ENCODE data around the gene SEMA4D.

The SEMA4D gene

DNA sequence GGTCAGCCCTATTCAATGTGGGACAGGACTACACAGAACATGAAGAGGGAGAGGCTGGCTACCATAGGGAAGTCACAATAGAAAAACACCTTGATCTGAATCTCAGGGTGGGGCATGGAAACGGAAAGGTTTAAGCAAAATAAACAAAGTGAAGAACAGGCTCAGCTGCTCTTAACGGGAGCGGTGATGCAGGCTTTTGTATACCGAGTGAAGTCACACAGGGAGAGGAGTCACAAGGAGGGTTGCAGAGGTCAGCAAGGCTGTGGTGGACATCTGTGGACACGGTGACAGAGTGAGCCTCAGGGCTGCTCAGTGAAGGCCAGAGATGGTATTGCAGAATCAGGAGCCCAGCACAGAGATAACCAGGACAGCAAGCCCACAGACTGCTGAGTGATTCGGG is 30.6 kb upstream of the SEMA4D start:
- no peak for DNase-seq

DNA sequence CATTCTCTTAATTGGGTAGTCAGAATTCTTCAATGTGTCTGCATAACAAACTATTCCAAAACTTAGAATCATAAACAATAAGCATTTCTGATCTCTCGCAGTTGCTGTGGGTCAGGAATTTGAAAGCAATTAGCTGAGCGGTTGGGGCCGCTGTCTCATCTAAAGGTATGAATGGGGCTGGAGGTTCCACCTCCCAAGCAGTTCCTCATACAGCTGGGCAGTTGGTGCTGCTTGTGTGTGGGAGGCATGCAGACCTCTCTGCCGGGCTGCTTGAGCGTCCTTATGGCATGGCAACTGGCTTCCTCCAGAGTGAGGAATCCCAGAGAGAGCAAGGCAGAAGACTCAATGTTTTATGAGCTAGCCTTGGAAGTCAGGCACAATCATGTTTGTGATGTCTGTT is 30.2 kb upstream of the SEMA4D start:
- DNase-seq: no peak

DNA sequence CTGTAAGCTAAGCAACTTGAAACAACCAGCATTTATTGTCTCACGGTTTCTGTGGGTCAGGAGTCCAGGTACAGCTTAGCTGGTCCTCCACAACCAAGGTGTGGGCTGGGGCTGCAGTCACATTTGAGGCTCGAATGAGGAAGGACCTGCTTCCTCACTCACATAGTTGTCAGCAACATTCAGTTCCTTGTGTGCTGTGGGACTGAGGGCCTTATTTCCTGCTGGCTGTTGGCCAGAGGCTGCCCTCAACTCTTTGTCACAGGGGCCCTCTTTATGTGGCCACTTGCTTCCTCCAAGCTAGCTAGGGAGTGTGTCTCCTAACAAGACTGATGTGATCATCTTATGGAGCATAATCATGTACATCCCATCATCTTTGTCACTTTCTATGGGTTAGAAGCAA is 29.2 kb upstream of the SEMA4D start:
- DNase-seq: no peak

- no peak for DNase-seq
Observed at GRCh38 chr9:89526667-89527066, 28.8 kb upstream of the SEMA4D start.

DNA sequence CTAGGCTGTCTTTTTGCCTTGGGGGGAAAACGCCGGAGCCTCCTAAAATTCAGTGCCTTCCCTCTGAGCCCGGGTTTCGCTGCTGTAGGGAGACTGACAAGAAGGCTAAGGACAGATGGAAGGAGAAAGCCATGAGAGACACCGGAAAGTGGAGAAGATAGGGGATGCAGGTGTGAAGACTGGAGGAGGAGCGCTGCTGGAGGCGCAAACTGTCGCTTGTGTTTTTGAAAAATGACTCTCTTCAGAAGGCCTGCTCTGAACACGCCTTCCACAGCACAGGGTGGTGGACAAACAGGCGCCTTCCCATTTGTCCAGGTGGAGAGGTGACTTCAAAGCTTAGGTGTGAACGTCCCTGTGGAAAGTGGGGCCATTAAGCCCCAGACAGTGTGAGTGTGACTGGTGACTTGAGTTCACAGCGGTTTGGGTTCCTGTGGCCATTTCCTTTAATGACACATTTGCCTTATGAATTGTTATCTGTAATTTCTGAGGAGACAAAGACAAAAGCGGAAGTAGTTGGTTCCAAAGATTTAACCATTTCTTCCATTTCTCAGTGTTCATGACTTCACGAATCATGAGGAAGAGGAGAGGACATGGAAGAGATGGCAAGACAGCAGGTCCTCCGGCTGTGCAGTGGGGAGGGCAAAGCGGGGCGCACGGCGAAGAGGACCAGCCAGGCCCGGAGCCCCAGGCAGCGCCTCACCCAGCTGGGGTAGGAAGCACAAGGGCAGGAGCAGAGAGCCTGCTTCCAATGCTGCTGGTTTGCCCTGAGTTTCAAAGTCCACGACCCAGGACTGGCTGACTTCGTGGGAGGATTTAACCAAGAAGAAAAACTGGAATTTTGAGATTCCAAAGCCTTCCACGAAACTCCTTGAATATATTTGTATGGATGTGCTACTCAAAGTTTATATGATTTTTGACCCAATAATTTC is 27.8 kb upstream of the SEMA4D start:
- DNase-seq: no peak

DNA sequence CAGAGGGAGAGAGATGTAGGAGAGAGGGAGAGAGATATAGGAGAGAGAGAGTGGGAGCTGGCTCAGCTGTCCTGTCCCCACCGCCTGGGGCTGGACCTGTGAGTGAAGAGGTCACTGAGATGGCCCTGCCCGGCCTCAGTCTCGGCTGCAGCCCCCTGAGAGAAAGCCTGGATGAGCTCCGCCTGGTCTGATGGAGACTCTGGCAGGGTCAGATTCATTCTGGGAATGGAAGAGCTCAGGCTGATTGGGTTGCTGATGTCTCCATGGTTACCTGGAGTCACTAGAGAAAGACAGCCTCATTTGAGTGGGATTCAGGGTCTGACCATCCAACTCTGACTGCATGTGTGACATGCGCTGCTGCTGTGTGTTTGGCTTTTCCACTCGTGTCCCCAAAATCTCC is 27.1 kb upstream of the SEMA4D start:
- DNase-seq: no peak

- DNase-seq: no peak
Observed at GRCh38 chr9:89523948-89524347, 26.0 kb upstream of the SEMA4D start.

- DNase-seq: no peak
Observed at GRCh38 chr9:89522959-89523285, 25.0 kb upstream of the SEMA4D start.

GRCh38 chr9:89522261-89522958 is 24.5 kb upstream of the SEMA4D start:
- DNase-seq: no peak

- DNase-seq: no peak
Observed at GRCh38 chr9:89519366-89519805, 21.5 kb upstream of the SEMA4D start.

DNA sequence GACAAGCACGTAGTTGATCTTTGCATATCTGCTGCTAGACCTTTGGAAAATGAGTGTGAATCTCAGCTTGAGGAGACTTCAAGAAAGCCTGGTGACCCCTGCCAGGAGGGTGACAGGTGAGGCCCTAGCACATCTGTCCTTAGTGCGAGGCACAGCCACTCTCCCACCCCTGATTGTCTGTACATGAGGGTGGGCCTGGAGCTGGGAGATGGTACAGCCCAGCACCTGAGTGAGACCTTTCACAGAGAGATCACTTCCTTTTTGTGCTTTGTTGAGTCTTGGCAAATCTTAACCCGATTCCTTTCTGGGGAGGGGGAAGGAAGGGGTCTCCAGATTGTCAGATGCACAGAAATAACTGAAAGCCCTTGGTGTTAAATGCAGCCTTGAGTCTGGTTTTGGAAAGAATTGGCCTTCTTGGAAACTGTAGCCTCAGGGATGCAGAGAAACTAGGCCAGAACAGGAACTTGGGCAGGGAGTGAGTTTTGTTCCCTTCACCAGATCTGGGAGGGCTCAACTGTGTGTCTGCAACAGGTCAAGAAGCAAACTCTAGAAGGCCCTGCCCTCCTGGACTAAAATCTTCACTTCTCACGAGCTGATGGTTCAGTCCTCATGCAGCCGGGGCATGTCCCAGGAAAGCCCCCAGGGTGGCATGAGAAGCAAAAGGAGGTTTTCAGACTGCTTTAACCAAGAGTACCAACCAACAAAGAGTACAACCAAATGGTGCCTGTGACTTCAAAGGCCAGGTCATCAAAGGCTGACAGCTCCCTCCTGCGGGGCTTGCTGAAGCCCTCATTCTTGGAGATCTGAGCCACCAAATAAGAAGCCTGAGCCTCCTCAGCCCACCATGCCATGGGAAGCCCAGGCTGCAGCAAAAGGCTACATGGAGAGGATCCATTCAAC is 20.8 kb upstream of the SEMA4D start:
- no peak for DNase-seq

GRCh38 chr9:89515416-89515815 is 17.5 kb upstream of the SEMA4D start:
- DNase-seq: no peak

- DNase-seq: no peak
Observed at GRCh38 chr9:89514956-89515355, 17.0 kb upstream of the SEMA4D start.

DNA sequence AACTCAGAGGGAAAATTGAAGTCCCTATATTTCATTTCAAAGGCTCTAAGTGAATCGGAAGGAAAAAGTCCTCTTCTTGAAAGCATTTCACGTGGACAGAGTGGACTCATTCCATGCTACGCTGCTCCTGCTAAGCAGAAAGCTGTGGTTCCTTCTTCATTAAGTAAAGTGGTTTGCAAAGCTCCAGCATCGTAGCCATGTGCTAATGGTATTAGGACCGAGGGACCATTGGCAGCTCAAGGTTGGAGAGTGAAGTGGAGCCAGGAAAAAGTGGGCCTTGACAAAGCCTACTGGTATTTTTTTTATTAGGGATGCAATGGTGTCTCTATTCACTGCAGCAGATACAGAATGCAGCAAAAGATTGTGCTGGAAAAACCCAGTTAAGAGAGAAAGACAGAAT is 16.4 kb upstream of the SEMA4D start:
- no peak for DNase-seq

DNA sequence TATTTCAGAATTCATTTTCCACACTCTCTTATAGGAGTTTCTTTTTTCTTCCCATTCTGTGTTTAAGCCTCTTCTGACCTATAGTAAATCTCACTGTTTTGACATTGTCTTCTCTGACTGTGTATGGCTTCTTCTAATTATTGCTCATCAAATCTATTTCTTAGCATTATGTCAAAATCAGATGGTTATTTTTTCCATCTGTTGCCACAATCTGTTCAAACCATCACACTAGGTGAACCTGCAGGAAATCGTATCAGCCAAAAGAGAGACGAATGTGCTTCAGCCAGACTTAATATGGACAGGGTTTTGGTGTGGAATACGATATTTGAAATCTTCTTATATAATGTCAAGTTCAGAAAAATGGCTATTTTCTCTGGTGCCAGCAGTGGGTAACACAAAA is 15.9 kb upstream of the SEMA4D start:
- DNase-seq: no peak

- DNase-seq: no peak
Observed at GRCh38 chr9:89512382-89512781, 14.5 kb upstream of the SEMA4D start.

- DNase-seq: no peak
Observed at GRCh38 chr9:89508951-89509615, 11.2 kb upstream of the SEMA4D start.

- DNase-seq: peak; percentile 11 to 37
Observed at GRCh38 chr9:89505911-89506310, 8.0 kb upstream of the SEMA4D start.

GRCh38 chr9:89505048-89505447 is 7.1 kb upstream of the SEMA4D start:
- DNase-seq: no peak

DNA sequence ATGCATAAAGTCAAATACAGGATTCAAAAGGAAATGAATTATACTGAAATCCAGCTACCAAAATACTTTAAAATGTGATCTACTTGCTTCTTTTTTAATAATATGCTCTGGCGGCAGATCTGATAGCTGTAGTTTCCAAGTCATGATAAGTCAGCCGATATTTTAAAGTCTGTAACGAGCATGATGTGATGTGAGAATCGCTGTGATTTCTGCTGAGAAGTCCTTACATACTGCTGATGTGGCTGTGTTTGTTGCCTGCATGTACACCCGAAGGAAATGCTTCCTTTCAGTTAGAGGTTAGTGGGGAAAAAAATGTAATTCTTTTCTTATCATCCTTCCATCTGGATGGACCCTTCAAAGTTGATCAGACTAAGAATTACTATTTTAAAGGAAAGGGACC is 4.8 kb upstream of the SEMA4D start:
- no peak for DNase-seq

GRCh38 chr9:89502038-89502601 is 4.2 kb upstream of the SEMA4D start:
- no peak for DNase-seq

GRCh38 chr9:89501311-89501898 is 3.5 kb upstream of the SEMA4D start:
- DNase-seq: no peak

All from NCI-H187 (cell line).